ENCODE data around the gene UBR2.

UBR2 gene

DNA sequence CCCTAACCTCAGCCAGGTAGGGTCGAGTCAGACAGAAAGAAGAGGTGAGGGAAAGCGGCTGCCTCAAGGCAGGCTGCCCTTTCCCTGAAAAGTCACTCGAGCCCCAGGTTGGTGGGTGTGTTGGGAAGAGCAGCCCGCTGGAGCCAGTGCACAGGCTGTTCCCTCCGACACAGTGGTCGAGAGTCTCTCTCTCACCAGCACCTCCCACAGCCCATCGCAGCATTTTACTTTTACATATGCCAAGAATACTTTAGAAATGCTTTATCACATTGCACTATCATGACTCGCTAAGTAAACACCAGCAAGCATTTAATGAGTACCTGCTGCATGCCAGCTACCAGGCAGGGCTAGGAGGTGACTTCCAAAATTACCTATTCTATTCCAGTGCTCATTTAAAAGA is 156.9 kb downstream of the UBR2 start:
- Histone ChIP-seq H3K27ac (ENCODE audit: low read length, poor library complexity, severe bottlenecking) (no peak overlapping the region), H3K27me3 (ENCODE audit: control insufficient read depth in 1 of 2, insufficient read depth in 1 of 2, low read length in 2 of 2) (peaks cover 0 to 6% of the 10 kb centered on the region in 2 experiments), H3K9ac (ENCODE audit: low read length) (no peak overlapping the region), H2AFZ (ENCODE audit: low read depth, low read length) (no peak overlapping the region), H2BK5ac (ENCODE audit: low read depth, low read length, poor library complexity, severe bottlenecking) (no peak overlapping the region), H3K23ac (ENCODE audit: low read length in 2 of 2) (no peak overlapping the region), H3K4me1 (ENCODE audit: control insufficient read depth, insufficient read depth, low read depth, low read length) (peaks cover 6% of the 10 kb centered on the region), H4K91ac (ENCODE audit: low read length) (no peak overlapping the region), H3K9me3 (ENCODE audit: control insufficient read depth, low read length) (no peaks in the 10 kb centered on the region), H3K4me3 (ENCODE audit: insufficient read depth in 1 of 2, low read depth in 1 of 2, low read length in 2 of 2) (no peak overlapping the region), H2BK12ac (ENCODE audit: low read length in 2 of 2) (no peak overlapping the region), H2AK5ac (ENCODE audit: low read length, severe bottlenecking) (peak overlapping the region; percentile 22), H3K79me1 (replicated peaks; ENCODE audit: low read length, poor library complexity, severe bottlenecking) (no peaks in the 10 kb centered on the region), H3K36me3 (ENCODE audit: control insufficient read depth in 1 of 2, insufficient read depth in 2 of 2, low read depth in 1 of 2, low read length in 2 of 2) (no peaks in the 10 kb centered on the region), H3K14ac (ENCODE audit: low read length in 2 of 2) (no peak overlapping the region), H4K8ac (ENCODE audit: low read length) (no peak overlapping the region), H3K4ac (ENCODE audit: low read depth in 1 of 2, low read length in 2 of 2) (no peak overlapping the region), H3K4me2 (ENCODE audit: low read length, poor library complexity, severe bottlenecking) (peak overlapping the region; percentile 14), H2BK120ac (ENCODE audit: low read depth, low read length) (no peak overlapping the region), H3K18ac (ENCODE audit: low read depth in 1 of 2, low read length in 2 of 2) (no peak overlapping the region), H2BK15ac (ENCODE audit: low read depth, poor library complexity, severe bottlenecking) (no peak overlapping the region)
- 60% methylated on average over 8 of the region's 8 CpGs for WGBS
- no peak for DNase-seq

DNA sequence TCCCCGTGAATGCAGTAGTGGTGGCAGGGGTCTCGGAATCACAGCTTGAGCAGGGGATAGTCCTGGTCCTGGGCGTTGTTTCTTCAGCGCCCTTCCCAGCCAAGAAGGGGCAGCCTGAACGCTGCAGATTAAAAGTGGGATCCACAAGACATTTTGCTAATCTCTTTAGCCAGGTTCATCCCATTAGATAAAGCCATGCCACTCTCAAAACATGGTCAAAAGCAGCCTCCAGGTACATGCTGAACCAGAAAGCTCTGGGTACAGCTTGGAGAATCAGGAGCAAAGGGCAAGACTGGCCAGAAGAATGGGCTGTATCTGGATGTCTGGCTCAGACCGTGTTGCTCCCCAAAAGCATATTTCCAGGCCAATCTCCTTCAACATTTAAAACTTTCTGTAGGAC is 158.7 kb downstream of the UBR2 start, which contains the start of gene PRPH2:
Gene PRPH2 (minus strand): TSS at position 101 of the 400 bp plus-strand sequence. CDS start 263 bp downstream, outside the sequence.
- Histone ChIP-seq H3K4ac (ENCODE audit: low read depth in 1 of 2, low read length in 2 of 2) (no peak within 1 kb of the TSS), H4K91ac (ENCODE audit: low read length) (no peak within 1 kb of the TSS), H3K27me3 (ENCODE audit: control insufficient read depth in 1 of 2, insufficient read depth in 1 of 2, low read length in 2 of 2) (peaks cover 0 to 6% of the 10 kb centered on the region in 2 experiments), H3K9ac (ENCODE audit: low read length) (no peak within 1 kb of the TSS), H2BK15ac (ENCODE audit: low read depth, poor library complexity, severe bottlenecking) (no peak within 1 kb of the TSS), H4K8ac (ENCODE audit: low read length) (no peak within 1 kb of the TSS), H3K79me1 (replicated peaks; ENCODE audit: low read length, poor library complexity, severe bottlenecking) (no peaks in the 10 kb centered on the region), H2BK120ac (ENCODE audit: low read depth, low read length) (no peak within 1 kb of the TSS), H3K23ac (ENCODE audit: low read length in 2 of 2) (no peak within 1 kb of the TSS), H2BK12ac (ENCODE audit: low read length in 2 of 2) (no peak within 1 kb of the TSS), H2AFZ (ENCODE audit: low read depth, low read length) (no peak within 1 kb of the TSS), H3K9me3 (ENCODE audit: control insufficient read depth, low read length) (no peaks in the 10 kb centered on the region), H2BK5ac (ENCODE audit: low read depth, low read length, poor library complexity, severe bottlenecking) (no peak within 1 kb of the TSS), H3K4me1 (ENCODE audit: control insufficient read depth, insufficient read depth, low read depth, low read length) (peaks cover 4% of the 10 kb centered on the region), H3K36me3 (ENCODE audit: control insufficient read depth in 1 of 2, insufficient read depth in 2 of 2, low read depth in 1 of 2, low read length in 2 of 2) (no peaks in the 10 kb centered on the region), H3K14ac (ENCODE audit: low read length in 2 of 2) (no peak within 1 kb of the TSS), H2AK5ac (ENCODE audit: low read length, severe bottlenecking) (no peak within 1 kb of the TSS), H3K18ac (ENCODE audit: low read depth in 1 of 2, low read length in 2 of 2) (no peak within 1 kb of the TSS), H3K4me3 (ENCODE audit: insufficient read depth in 1 of 2, low read depth in 1 of 2, low read length in 2 of 2) (no peak within 1 kb of the TSS), H3K4me2 (ENCODE audit: low read length, poor library complexity, severe bottlenecking) (no peak within 1 kb of the TSS), H3K27ac (ENCODE audit: low read length, poor library complexity, severe bottlenecking) (no peak within 1 kb of the TSS)
- DNase-seq = no peak
- WGBS = 89% methylated on average over 6 of the region's 6 CpGs

DNA sequence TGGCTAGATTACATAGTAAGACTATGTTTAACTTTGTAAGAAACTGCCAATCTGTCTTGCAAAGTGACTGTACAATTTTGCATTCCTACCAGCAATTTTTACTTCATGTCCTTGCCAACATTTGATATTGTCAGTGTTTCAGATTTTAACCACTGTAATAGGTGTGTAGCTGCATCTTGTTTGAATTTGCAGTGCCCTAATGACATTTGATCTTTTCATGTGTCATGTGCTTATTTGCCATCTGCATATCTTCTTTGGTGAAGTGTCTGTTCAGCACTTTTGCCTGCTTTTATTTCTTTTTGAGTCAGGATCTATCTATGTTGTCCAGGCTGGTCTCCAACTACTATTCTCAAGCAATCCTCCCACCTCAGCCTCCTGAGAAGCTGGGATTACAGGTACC is 161.0 kb downstream of the UBR2 start:
- Histone ChIP-seq H2AFZ (ENCODE audit: low read depth, low read length) (no peak overlapping the region), H2BK15ac (ENCODE audit: low read depth, poor library complexity, severe bottlenecking) (no peak overlapping the region), H3K4me1 (ENCODE audit: control insufficient read depth, insufficient read depth, low read depth, low read length) (peaks cover 4% of the 10 kb centered on the region), H3K4me3 (ENCODE audit: insufficient read depth in 1 of 2, low read depth in 1 of 2, low read length in 2 of 2) (no peak overlapping the region), H3K27me3 (ENCODE audit: control insufficient read depth in 1 of 2, insufficient read depth in 1 of 2, low read length in 2 of 2) (peaks cover 0 to 6% of the 10 kb centered on the region in 2 experiments), H2AK5ac (ENCODE audit: low read length, severe bottlenecking) (no peak overlapping the region), H3K27ac (ENCODE audit: low read length, poor library complexity, severe bottlenecking) (no peak overlapping the region), H2BK120ac (ENCODE audit: low read depth, low read length) (no peak overlapping the region), H3K36me3 (ENCODE audit: control insufficient read depth in 1 of 2, insufficient read depth in 2 of 2, low read depth in 1 of 2, low read length in 2 of 2) (no peaks in the 10 kb centered on the region), H3K4me2 (ENCODE audit: low read length, poor library complexity, severe bottlenecking) (no peak overlapping the region), H4K8ac (ENCODE audit: low read length) (no peak overlapping the region), H3K9ac (ENCODE audit: low read length) (no peak overlapping the region), H3K23ac (ENCODE audit: low read length in 2 of 2) (no peak overlapping the region), H3K4ac (ENCODE audit: low read depth in 1 of 2, low read length in 2 of 2) (no peak overlapping the region), H3K9me3 (ENCODE audit: control insufficient read depth, low read length) (no peaks in the 10 kb centered on the region), H2BK12ac (ENCODE audit: low read length in 2 of 2) (no peak overlapping the region), H3K14ac (ENCODE audit: low read length in 2 of 2) (no peak overlapping the region), H2BK5ac (ENCODE audit: low read depth, low read length, poor library complexity, severe bottlenecking) (no peak overlapping the region), H3K79me1 (replicated peaks; ENCODE audit: low read length, poor library complexity, severe bottlenecking) (no peaks in the 10 kb centered on the region), H4K91ac (ENCODE audit: low read length) (no peak overlapping the region), H3K18ac (ENCODE audit: low read depth in 1 of 2, low read length in 2 of 2) (no peak overlapping the region)
- no peak for DNase-seq

DNA sequence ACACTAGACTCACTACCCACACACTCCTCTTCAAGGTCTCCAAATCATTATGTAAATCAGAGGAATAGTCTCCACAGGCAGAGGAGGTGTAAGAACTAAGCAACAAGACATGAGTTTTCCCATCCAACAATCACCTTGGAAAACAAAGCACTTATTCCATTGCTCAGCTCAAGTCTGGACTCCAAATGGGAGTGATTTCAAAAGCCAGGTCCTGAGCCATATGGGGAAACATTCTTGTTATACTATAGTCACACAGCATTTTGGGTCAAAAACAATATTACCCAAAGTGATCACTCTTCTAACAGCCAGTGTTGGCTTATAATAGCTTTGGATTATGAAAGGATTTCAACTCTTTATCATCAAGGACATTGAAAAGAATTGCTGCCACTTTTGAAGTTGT is 162.2 kb downstream of the UBR2 start:
- no peak overlapping the region for H2BK120ac ChIP-seq (ENCODE audit: low read depth, low read length)
- H3K27me3 ChIP-seq (ENCODE audit: control insufficient read depth in 1 of 2, insufficient read depth in 1 of 2, low read length in 2 of 2) = no peaks in the 10 kb centered on the region
- H3K36me3 ChIP-seq (ENCODE audit: control insufficient read depth in 1 of 2, insufficient read depth in 2 of 2, low read depth in 1 of 2, low read length in 2 of 2) = no peaks in the 10 kb centered on the region
- H3K4ac ChIP-seq (ENCODE audit: low read depth in 1 of 2, low read length in 2 of 2) = no peak overlapping the region
- H2BK15ac ChIP-seq (ENCODE audit: low read depth, poor library complexity, severe bottlenecking) = no peak overlapping the region
- no peak overlapping the region for H2AK5ac ChIP-seq (ENCODE audit: low read length, severe bottlenecking)
- H3K9ac ChIP-seq (ENCODE audit: low read length) = peak overlapping the region; percentile 90
- H2BK12ac ChIP-seq (ENCODE audit: low read length in 2 of 2) = no peak overlapping the region
- no peak overlapping the region for H2AFZ ChIP-seq (ENCODE audit: low read depth, low read length)
- no peak for DNase-seq
- no peaks in the 10 kb centered on the region for H3K4me1 ChIP-seq (ENCODE audit: control insufficient read depth, insufficient read depth, low read depth, low read length)
- no peak overlapping the region for H3K23ac ChIP-seq (ENCODE audit: low read length in 2 of 2)
- no peak overlapping the region for H3K18ac ChIP-seq (ENCODE audit: low read depth in 1 of 2, low read length in 2 of 2)
- no peaks in the 10 kb centered on the region for H3K79me1 ChIP-seq (replicated peaks; ENCODE audit: low read length, poor library complexity, severe bottlenecking)
- no peak overlapping the region for H2BK5ac ChIP-seq (ENCODE audit: low read depth, low read length, poor library complexity, severe bottlenecking)
- no peak overlapping the region for H3K4me2 ChIP-seq (ENCODE audit: low read length, poor library complexity, severe bottlenecking)
- no peak overlapping the region for H4K91ac ChIP-seq (ENCODE audit: low read length)
- no peaks in the 10 kb centered on the region for H3K9me3 ChIP-seq (ENCODE audit: control insufficient read depth, low read length)
- no peak overlapping the region for H3K14ac ChIP-seq (ENCODE audit: low read length in 2 of 2)
- no peak overlapping the region for H3K27ac ChIP-seq (ENCODE audit: low read length, poor library complexity, severe bottlenecking)
- no peak overlapping the region for H4K8ac ChIP-seq (ENCODE audit: low read length)
- H3K4me3 ChIP-seq (ENCODE audit: insufficient read depth in 1 of 2, low read depth in 1 of 2, low read length in 2 of 2) = peak overlapping the region in 1 of 2 experiments; percentile 66

Measured in mesenchymal stem cell (in vitro differentiated cells and primary cell).